HepG2 (cell line): ENCODE data around the gene KIF20A. TPM values are rescaled to one million over a fixed set of nuclear protein-coding genes. Genes with fewer than 3 reads are reported as not detected.
A peak's percentile ranks its signal among the peaks of the same experiment; 100 is the strongest.

ENCODE experiments used
- CCAR2 ChIP-seq: fragments of 200-400 bp; formaldehyde crosslinking; optimal IDR thresholded peaks from 2 replicates; pipeline ENCODE3; 2018; ENCODE audit warnings: low read depth, mild to moderate bottlenecking, low read length, moderate library complexity
- DMAP1 ChIP-seq: IDR thresholded peaks from 2 replicates; pipeline ENCODE4 v1.6.1; 2016
- FOXM1 ChIP-seq: sonication (generic); formaldehyde crosslinking; IDR thresholded peaks from 2 replicates; pipeline ENCODE4 v1.5.0; 2020; ENCODE audit warnings: missing genetic modification reagents
- ISX ChIP-seq: sonication (generic); formaldehyde crosslinking; conservative IDR thresholded peaks from 2 replicates; pipeline ENCODE4 v1.5.0; 2020; ENCODE audit warnings: missing genetic modification reagents
- MNT ChIP-seq: fragments of 450-650 bp; IDR thresholded peaks from 2 replicates; pipeline ENCODE4 v1.6.1; 2016
- NFE2L2 ChIP-seq: fragments of 150-350 bp; IDR thresholded peaks from 2 replicates; pipeline ENCODE4 v1.6.1; 2014; ENCODE audit warnings: low read length
- NFIC ChIP-seq: IDR thresholded peaks from 2 replicates; pipeline ENCODE4 v1.6.1; 2012; ENCODE audit warnings: mild to moderate bottlenecking, low read length, inconsistent platforms
- NR2F1 ChIP-seq, 2 experiments: fragments of 450-650 bp in 1 of 2; formaldehyde crosslinking in 1 of 2; IDR thresholded peaks; 2 replicates each; pipeline versions ENCODE4 v1.5.0 to v1.6.1; 2016 to 2020; ENCODE audit warnings: mild to moderate bottlenecking in 1 of 2, missing compliant biosample characterization in 1 of 2, missing genetic modification reagents in 1 of 2, moderate library complexity in 1 of 2
- PAF1 ChIP-seq: IDR thresholded peaks from 2 replicates; pipeline ENCODE4 v1.6.1; 2016; ENCODE audit warnings: missing genetic modification reagents, missing compliant biosample characterization
- PATZ1 ChIP-seq: sonication (generic); formaldehyde crosslinking; IDR thresholded peaks from 2 replicates; pipeline ENCODE4 v1.4.0; 2020; ENCODE audit warnings: missing genetic modification reagents
- RAD51 ChIP-seq: fragments of 450-650 bp; IDR thresholded peaks from 2 replicates; pipeline ENCODE4 v1.6.1; 2016; ENCODE audit warnings: borderline replicate concordance
- SKIL ChIP-seq: sonication (generic); formaldehyde crosslinking; IDR thresholded peaks from 2 replicates; pipeline ENCODE4 v1.8.0; 2022; ENCODE audit warnings: missing genetic modification reagents, mild to moderate bottlenecking, moderate library complexity, borderline replicate concordance
- SRY ChIP-seq: sonication (generic); formaldehyde crosslinking; IDR thresholded peaks from 2 replicates; pipeline ENCODE4 v1.8.0; 2022; ENCODE audit warnings: mild to moderate bottlenecking, missing genetic modification reagents
- TEF ChIP-seq: sonication (generic); formaldehyde crosslinking; IDR thresholded peaks from 2 replicates; pipeline ENCODE4 v1.5.0; 2020; ENCODE audit warnings: missing genetic modification reagents
- ZGPAT ChIP-seq: IDR thresholded peaks from 2 replicates; pipeline ENCODE4 v1.6.1; 2016; ENCODE audit warnings: mild to moderate bottlenecking
- ZNF512B ChIP-seq: sonication (generic); formaldehyde crosslinking; IDR thresholded peaks from 2 replicates; pipeline ENCODE4 v1.5.1; 2020; ENCODE audit warnings: missing genetic modification reagents, mild to moderate bottlenecking, borderline replicate concordance
- ZNF563 ChIP-seq: sonication (generic); formaldehyde crosslinking; IDR thresholded peaks from 2 replicates; pipeline ENCODE4 v1.8.0; 2022; ENCODE audit warnings: mild to moderate bottlenecking, moderate library complexity, missing genetic modification reagents
- ZNF644 ChIP-seq: IDR thresholded peaks from 2 replicates; pipeline ENCODE4 v1.6.1; 2016; ENCODE audit warnings: low read depth
- ZNF850 ChIP-seq: sonication (generic); formaldehyde crosslinking; conservative IDR thresholded peaks from 2 replicates; pipeline ENCODE4 v1.9.0; 2021; ENCODE audit warnings: mild to moderate bottlenecking, missing genetic modification reagents
- polyA plus RNA-seq, 8 experiments: library from polyadenylated mRNA; depleted of rRNA in 3 of 8; stranded (reverse) in 7 of 8; unstranded in 1 of 8; fragments of >200 nt; fragmentation: Illumina TruSeq in 4 of 8; extraction: Trizol in 4 of 8; gene quantifications; 2 replicates each; pipeline versions ENCODE4 v1.2.1 to v1.2.3, GENCODE V29; 2011 to 2016; ENCODE audit warnings: low read depth in 4 of 8, missing spikeins in 1 of 8, mixed read lengths in 1 of 8; ENCODE audit not compliant: insufficient read depth in 1 of 8
- total RNA-seq, 5 experiments: library from RNA; depleted of rRNA; stranded (reverse); fragments of >200 nt; fragmentation: Illumina TruSeq; extraction: Trizol; gene quantifications; 2 replicates each; pipeline ENCODE4 v1.2.3, GENCODE V29; 2016; ENCODE audit warnings: low read depth in 1 of 5

KIF20A gene
- total and polyA plus RNA-seq, 2 of the 13 experiments (the other 11 are each of a cell fraction or from before 2014, with no cell fraction given), result 17.1 to 66.8 TPM

- TF ChIP-seq ZNF512B (CRISPR knock-in tag) (no peak), ZNF563 (CRISPR knock-in tag) (0 out of 2 replicates have a peak, but pooled peaks have one; percentile 9), ZNF644 (CRISPR knock-in tag) (no peak), NR2F1 (CRISPR knock-in tag; IDR thresholded peaks at IDR 0.05) (0 out of 4 replicates have a peak, but pooled peaks of 1 of the 2 experiments have one; percentile 10), TEF (no peak), PAF1 (CRISPR knock-in tag) (no peak), MNT (peak; percentile 83), FOXM1 (CRISPR knock-in tag) (peak; percentile 98), SRY (CRISPR knock-in tag) (no peak; the same call in 1 of the 2 replicates), CCAR2 (no peak), PATZ1 (CRISPR knock-in tag) (no peak; the same call in 1 of the 2 replicates), NFE2L2 (no peak), SKIL (CRISPR knock-in tag) (no peak), NFIC (0 out of 2 replicates have a peak, but pooled peaks have one; percentile 46), ZNF850 (CRISPR knock-in tag) (no peak), ZGPAT (peak; percentile 65; the same call in 1 of the 2 replicates), ISX (peak; percentile 59; the same call in 1 of the 2 replicates), DMAP1 (CRISPR knock-in tag) (peak; percentile 88), RAD51 (no peak)
Observed at GRCh38 chr5:138178516-138179276, at the start of gene KIF20A, which contains the start of gene BRD8 (continued).
